Measurements from ENCODE around the gene ORMDL1. TPM values are rescaled to one million over a fixed set of nuclear protein-coding genes. Genes with fewer than 3 reads are reported as not detected.

Gene ORMDL1
- total RNA-seq, 1 donor from 2014 or later = 63.7 TPM

- Mint-ChIP-seq H3K27me3 (ENCODE audit: unreplicated experiment) (no peaks in the 10 kb centered on the region), H3K36me3 (ENCODE audit: unreplicated experiment) (no peaks in the 10 kb centered on the region), H3K4me1 (ENCODE audit: unreplicated experiment) (no peaks in the 10 kb centered on the region), H3K9me3 (ENCODE audit: unreplicated experiment) (no peaks in the 10 kb centered on the region), H3K4me3 (ENCODE audit: unreplicated experiment) (no peak overlapping the region), H3K27ac (ENCODE audit: unreplicated experiment) (no peak overlapping the region)
- no peak for DNase-seq (ENCODE audit: extremely low spot score, unreplicated experiment)
- no peak for TF ChIP-seq CTCF (IDR thresholded peaks at IDR 0.05)
Observed at GRCh38 chr2:189726849-189727248, 57.3 kb downstream of the ORMDL1 start.

- no peaks in the 10 kb centered on the region for H3K27me3 Mint-ChIP-seq (ENCODE audit: unreplicated experiment)
- TF ChIP-seq CTCF (IDR thresholded peaks at IDR 0.05) = no peak
- no peak overlapping the region for H3K4me3 Mint-ChIP-seq (ENCODE audit: unreplicated experiment)
- DNase-seq (ENCODE audit: extremely low spot score, unreplicated experiment) = no peak
- no peaks in the 10 kb centered on the region for H3K36me3 Mint-ChIP-seq (ENCODE audit: unreplicated experiment)
- H3K4me1 Mint-ChIP-seq (ENCODE audit: unreplicated experiment) = no peaks in the 10 kb centered on the region
- no peaks in the 10 kb centered on the region for H3K9me3 Mint-ChIP-seq (ENCODE audit: unreplicated experiment)
- H3K27ac Mint-ChIP-seq (ENCODE audit: unreplicated experiment) = no peak overlapping the region
Observed at GRCh38 chr2:189726271-189726670, 57.9 kb downstream of the ORMDL1 start.

GRCh38 chr2:189723192-189723591 lies 60.9 kb downstream of the ORMDL1 start:
- Mint-ChIP-seq H3K27ac (ENCODE audit: unreplicated experiment) (no peak overlapping the region), H3K36me3 (ENCODE audit: unreplicated experiment) (no peaks in the 10 kb centered on the region), H3K4me3 (ENCODE audit: unreplicated experiment) (no peak overlapping the region), H3K9me3 (ENCODE audit: unreplicated experiment) (no peaks in the 10 kb centered on the region), H3K4me1 (ENCODE audit: unreplicated experiment) (no peaks in the 10 kb centered on the region), H3K27me3 (ENCODE audit: unreplicated experiment) (no peaks in the 10 kb centered on the region)
- DNase-seq (ENCODE audit: extremely low spot score, unreplicated experiment) = no peak
- no peak for TF ChIP-seq CTCF (IDR thresholded peaks at IDR 0.05)

Other genes starting within 250 kb of the ORMDL1 start
- 10.8 and 11.4 TPM in 2 replicates for gene SLC40A1, start 203.6 kb downstream of the ORMDL1 start, total RNA-seq
- gene ASNSD1, start 122.9 kb downstream of the ORMDL1 start, total RNA-seq = 46.0 and 47.6 TPM in 2 replicates
- 5.7 and 6.0 TPM in 2 replicates for gene ANKAR, start 109.7 kb downstream of the ORMDL1 start, total RNA-seq
- gene OSGEPL1, start 21.5 kb downstream of the ORMDL1 start, total RNA-seq = 10.0 and 10.6 TPM in 2 replicates
- 31.6 and 36.8 TPM in 2 replicates for gene PMS1, start 111 bp upstream of the ORMDL1 start, total RNA-seq

All from osteocyte (in vitro differentiated cells).